DOHH2 (cell line): ENCODE measurements around the gene TRIB2.

Experiments
- CTCF ChIP-seq: fragments of 200-600 bp; sonication (generic); IDR thresholded peaks from one replicate; pipeline ENCODE4 v1.5.1; 2014; ENCODE audit warnings: antibody characterized with exemption, mild to moderate bottlenecking, low read depth, low read length; ENCODE audit not compliant: poor library complexity, severe bottlenecking
- EZH2phosphoT487 ChIP-seq: fragments of 200-600 bp; sonication (generic); IDR thresholded peaks from 2 replicates; pipeline ENCODE4 v1.6.1; 2017; ENCODE audit warnings: borderline replicate concordance, mild to moderate bottlenecking, antibody characterized with exemption, low read length, moderate library complexity, mixed read lengths

DNA sequence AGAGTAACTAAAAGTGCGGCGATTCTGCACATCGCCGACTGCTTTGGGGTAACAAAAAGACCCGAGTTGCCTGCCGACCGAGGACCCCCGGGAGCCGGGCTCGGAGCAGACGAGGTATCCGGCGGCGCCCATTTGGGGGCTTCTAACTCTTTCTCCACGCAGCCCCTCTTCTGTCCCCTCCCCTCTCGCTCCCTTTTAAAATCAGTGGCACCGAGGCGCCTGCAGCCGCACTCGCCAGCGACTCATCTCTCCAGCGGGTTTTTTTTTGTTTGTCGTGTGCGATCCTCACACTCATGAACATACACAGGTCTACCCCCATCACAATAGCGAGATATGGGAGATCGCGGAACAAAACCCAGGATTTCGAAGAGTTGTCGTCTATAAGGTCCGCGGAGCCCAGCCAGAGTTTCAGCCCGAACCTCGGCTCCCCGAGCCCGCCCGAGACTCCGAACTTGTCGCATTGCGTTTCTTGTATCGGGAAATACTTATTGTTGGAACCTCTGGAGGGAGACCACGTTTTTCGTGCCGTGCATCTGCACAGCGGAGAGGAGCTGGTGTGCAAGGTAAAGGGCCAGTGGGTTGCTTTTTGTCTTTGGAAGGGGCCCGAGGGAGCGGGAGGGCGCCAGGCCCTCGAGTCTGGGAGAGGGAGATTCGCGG, 1.4 kb downstream of the TRIB2 start:
- no peak for TF ChIP-seq CTCF
- TF ChIP-seq EZH2phosphoT487 = no peak
